SK-N-SH (cell line): ENCODE data around the gene ZSCAN22.

ENCODE experiments used
- CTCF ChIP-seq: fragments of 200-600 bp; sonication (generic); IDR thresholded peaks from 2 replicates; pipeline ENCODE4 v1.6.1; 2017; ENCODE audit warnings: antibody characterized with exemption, mild to moderate bottlenecking, moderate library complexity
- FOSL2 ChIP-seq: IDR thresholded peaks from 2 replicates; pipeline ENCODE4 v1.4.0; 2012; ENCODE audit warnings: low read depth, mild to moderate bottlenecking, moderate library complexity, borderline replicate concordance
- GABPA ChIP-seq: IDR thresholded peaks from 2 replicates; pipeline ENCODE4 v1.4.0; 2012; ENCODE audit warnings: low read depth, mild to moderate bottlenecking
- MXI1 ChIP-seq: IDR thresholded peaks from 2 replicates; pipeline ENCODE4 v1.6.1; 2012; ENCODE audit warnings: mild to moderate bottlenecking, low read depth, low read length, improper control_type of control experiment
- NRF1 ChIP-seq: IDR thresholded peaks from 2 replicates; pipeline ENCODE4 v1.6.1; 2012; ENCODE audit warnings: low read depth, mild to moderate bottlenecking, low read length
- POLR2AphosphoS5 ChIP-seq: IDR thresholded peaks from 2 replicates; pipeline ENCODE4 v1.6.1; 2012; ENCODE audit warnings: low read depth, low read length
- RAD21 ChIP-seq: IDR thresholded peaks from 2 replicates; pipeline ENCODE4 v1.6.1; 2012; ENCODE audit warnings: mild to moderate bottlenecking, low read length
- RXRA ChIP-seq: IDR thresholded peaks from 2 replicates; pipeline ENCODE4 v1.4.0; 2012; ENCODE audit warnings: low read depth, mild to moderate bottlenecking, borderline replicate concordance
- TAF1 ChIP-seq: IDR thresholded peaks from 2 replicates; pipeline ENCODE4 v1.6.1; 2012; ENCODE audit warnings: low read depth, mild to moderate bottlenecking, low read length, moderate library complexity, borderline replicate concordance

- TF ChIP-seq CTCF (no peak), POLR2AphosphoS5 (no peak), TAF1 (no peak), RXRA (no peak), MXI1 (no peak), GABPA (no peak), NRF1 (no peak), FOSL2 (no peak), RAD21 (no peak)
These were observed 40.0 kb downstream of the ZSCAN22 start for GRCh38 chr19:58366585-58367430.
